Astrocyte (in vitro differentiated cells and primary cell): Measurements from ENCODE around the gene PACRG. TPM values are rescaled to one million over a fixed set of nuclear protein-coding genes. Genes with fewer than 3 reads are reported as not detected.

Source experiments
- DNase-seq: peaks from one replicate; pipeline ENCODE4 v3.0.0-alpha.2; 2010; ENCODE audit warnings: low read depth
- FAIRE-seq: peaks from 2 replicates; lab custom pipeline; 2011; peaks lifted over from hg19 to GRCh38; lab: Jason Lieb, UNC
- H2AFZ ChIP-seq: 2 replicates; pipeline ENCODE4 v1.6.0; 2012; ENCODE audit warnings: low read depth, low read length, inconsistent platforms
- H3K27ac ChIP-seq: 2 replicates; pipeline ENCODE4 v1.5.1; 2011; ENCODE audit warnings: low read depth, low read length, inconsistent platforms
- H3K27me3 ChIP-seq: 2 replicates; pipeline ENCODE4 v1.6.0; 2011; ENCODE audit warnings: low read length, inconsistent platforms; ENCODE audit not compliant: insufficient read depth
- H3K36me3 ChIP-seq: 2 replicates; pipeline ENCODE4 v1.5.1; 2011; ENCODE audit warnings: low read length, inconsistent platforms; ENCODE audit not compliant: insufficient read depth
- H3K4me1 ChIP-seq: 2 replicates; pipeline ENCODE4 v1.5.1; 2011; ENCODE audit warnings: low read length, inconsistent platforms; ENCODE audit not compliant: insufficient read depth
- H3K4me2 ChIP-seq: 2 replicates; pipeline ENCODE4 v1.6.0; 2012; ENCODE audit warnings: low read length, inconsistent platforms
- H3K4me3 ChIP-seq: 2 replicates; pipeline ENCODE4 v1.5.1; 2011; ENCODE audit warnings: low read depth, mild to moderate bottlenecking, low read length, inconsistent platforms; ENCODE audit not compliant: insufficient read depth
- H3K79me2 ChIP-seq: 2 replicates; pipeline ENCODE4 v1.6.0; 2012; ENCODE audit warnings: mild to moderate bottlenecking, low read length, inconsistent platforms; ENCODE audit not compliant: insufficient read depth
- H3K9ac ChIP-seq: 2 replicates; pipeline ENCODE4 v1.6.0; 2012; ENCODE audit warnings: mild to moderate bottlenecking, low read length, inconsistent platforms
- H3K9me3 ChIP-seq: 2 replicates; pipeline ENCODE4 v1.5.1; 2012; ENCODE audit warnings: low read depth, mild to moderate bottlenecking, low read length, inconsistent platforms; ENCODE audit not compliant: insufficient read depth
- H4K20me1 ChIP-seq: 2 replicates; pipeline ENCODE4 v1.6.0; 2012; ENCODE audit warnings: low read length, inconsistent platforms; ENCODE audit not compliant: insufficient read depth
- H3K27ac Mint-ChIP-seq: one replicate; pipeline ENCODE4 v1.8.0; 2021; ENCODE audit warnings: mild to moderate bottlenecking, mixed read lengths; ENCODE audit not compliant: unreplicated experiment
- H3K27me3 Mint-ChIP-seq: one replicate; pipeline ENCODE4 v1.8.0; 2021; ENCODE audit warnings: low read depth, mixed read lengths; ENCODE audit not compliant: unreplicated experiment
- H3K36me3 Mint-ChIP-seq: one replicate; pipeline ENCODE4 v1.8.0; 2021; ENCODE audit warnings: low read depth, mixed read lengths; ENCODE audit not compliant: unreplicated experiment
- H3K4me1 Mint-ChIP-seq: one replicate; pipeline ENCODE4 v1.8.0; 2021; ENCODE audit warnings: low read depth, mixed read lengths; ENCODE audit not compliant: unreplicated experiment
- H3K4me3 Mint-ChIP-seq: one replicate; pipeline ENCODE4 v1.8.0; 2021; ENCODE audit warnings: mild to moderate bottlenecking, moderate library complexity, mixed read lengths; ENCODE audit not compliant: unreplicated experiment
- H3K9me3 Mint-ChIP-seq: one replicate; pipeline ENCODE4 v1.8.0; 2021; ENCODE audit warnings: mild to moderate bottlenecking, mixed read lengths; ENCODE audit not compliant: unreplicated experiment
- CTCF ChIP-seq: IDR thresholded peaks from 2 replicates; pipeline ENCODE4 v1.5.1; 2011; ENCODE audit warnings: low read depth, mild to moderate bottlenecking, inconsistent platforms, low read length, moderate library complexity; ENCODE audit not compliant: insufficient read depth
- EZH2 ChIP-seq: IDR thresholded peaks from 2 replicates; pipeline ENCODE4 v1.6.1; 2012; ENCODE audit warnings: mild to moderate bottlenecking, low read length, inconsistent platforms; ENCODE audit not compliant: insufficient read depth
- total RNA-seq: library from RNA; stranded (reverse); gene quantifications from 2 replicates; pipeline ENCODE4 v1.2.1, GENCODE V29; 2021

The PACRG gene
- total RNA-seq, 1 donor from 2014 or later, result not detected

- H3K27ac Mint-ChIP-seq, result no peak overlapping the region
- H3K36me3 Mint-ChIP-seq, result peaks cover 3% of the 10 kb centered on the region
- no peak overlapping the region for H2AFZ ChIP-seq
- FAIRE-seq (no peak), DNase-seq (no peak)
- TF ChIP-seq EZH2 (no peak), CTCF (no peak)
- H3K9ac ChIP-seq, result no peak overlapping the region
- H3K27me3 Mint-ChIP-seq, result no peaks in the 10 kb centered on the region
- no peaks in the 10 kb centered on the region for H3K4me1 Mint-ChIP-seq
- no peaks in the 10 kb centered on the region for H3K79me2 ChIP-seq
- H4K20me1 ChIP-seq, result no peaks in the 10 kb centered on the region
- H3K9me3 Mint-ChIP-seq, result peaks cover 2% of the 10 kb centered on the region
- no peak overlapping the region for H3K4me3 ChIP-seq
- H3K36me3 ChIP-seq, result no peaks in the 10 kb centered on the region
- no peaks in the 10 kb centered on the region for H3K4me1 ChIP-seq
- no peak overlapping the region for H3K4me3 Mint-ChIP-seq
- no peak overlapping the region for H3K4me2 ChIP-seq
- H3K27me3 ChIP-seq, result no peaks in the 10 kb centered on the region
- H3K9me3 ChIP-seq, result peaks cover 6% of the 10 kb centered on the region
- H3K27ac ChIP-seq, result no peak overlapping the region
Measured at GRCh38 chr6:163214259-163214658, 486.5 kb downstream of the PACRG start.

GRCh38 chr6:163218361-163218894 is 490.7 kb downstream of the PACRG start:
- TF ChIP-seq CTCF, result no peak
- no peak for TF ChIP-seq EZH2
- no peaks in the 10 kb centered on the region for H3K9me3 ChIP-seq
- no peaks in the 10 kb centered on the region for H3K79me2 ChIP-seq
- no peak overlapping the region for H2AFZ ChIP-seq
- no peaks in the 10 kb centered on the region for H3K4me1 Mint-ChIP-seq
- no peak overlapping the region for H3K9ac ChIP-seq
- no peak overlapping the region for H3K27ac ChIP-seq
- no peak overlapping the region for H3K4me3 ChIP-seq
- FAIRE-seq, result no peak
- no peak for DNase-seq
- peaks cover 12% of the 10 kb centered on the region for H3K27me3 ChIP-seq
- no peaks in the 10 kb centered on the region for H3K27me3 Mint-ChIP-seq
- no peaks in the 10 kb centered on the region for H3K36me3 Mint-ChIP-seq
- H3K4me3 Mint-ChIP-seq, result no peak overlapping the region
- H3K36me3 ChIP-seq, result no peaks in the 10 kb centered on the region
- no peaks in the 10 kb centered on the region for H3K9me3 Mint-ChIP-seq
- H4K20me1 ChIP-seq, result no peaks in the 10 kb centered on the region
- H3K27ac Mint-ChIP-seq, result no peak overlapping the region
- H3K4me2 ChIP-seq, result no peak overlapping the region
- no peaks in the 10 kb centered on the region for H3K4me1 ChIP-seq

GRCh38 chr6:163226181-163226835 is 498.5 kb downstream of the PACRG start:
- Mint-ChIP-seq H3K4me1 (no peaks in the 10 kb centered on the region), H3K27ac (no peak overlapping the region)
- H3K4me2 ChIP-seq, result peak overlapping the region; percentile 58

More at GRCh38 chr6:163226181-163226835, 498.5 kb downstream of the PACRG start:
- Mint-ChIP-seq H3K9me3 (peaks cover 7% of the 10 kb centered on the region), H3K4me3 (no peak overlapping the region), H3K36me3 (no peaks in the 10 kb centered on the region), H3K27me3 (no peaks in the 10 kb centered on the region)
- peaks cover 11% of the 10 kb centered on the region for H3K27me3 ChIP-seq
- H3K36me3 ChIP-seq, result no peaks in the 10 kb centered on the region
- TF ChIP-seq EZH2 (no peak), CTCF (no peak)
- FAIRE-seq, result no peak
- no peaks in the 10 kb centered on the region for H4K20me1 ChIP-seq
- no peak overlapping the region for H2AFZ ChIP-seq
- H3K79me2 ChIP-seq, result no peaks in the 10 kb centered on the region
- H3K9me3 ChIP-seq, result no peaks in the 10 kb centered on the region
- H3K4me1 ChIP-seq, result peaks cover 13% of the 10 kb centered on the region
- H3K27ac ChIP-seq, result peak overlapping the region; percentile 75
- H3K4me3 ChIP-seq, result no peak overlapping the region
- peak; percentile 46 for DNase-seq
- peak overlapping the region; percentile 27 for H3K9ac ChIP-seq
